ENCODE results near the gene LCN1.

LCN1 gene

GRCh38 chr9:135519179-135519971 is 1.9 kb upstream of the LCN1 start:
- H3K4me3 ChIP-seq = no peak overlapping the region
- no peak overlapping the region for H3K27ac ChIP-seq
- TF ChIP-seq CTCF (IDR thresholded peaks at IDR 0.05) = no peak
- no peak for DNase-seq (ENCODE audit: low spot score)

- H3K4me3 ChIP-seq = no peak overlapping the region
- H3K27ac ChIP-seq = no peak overlapping the region
- no peak for TF ChIP-seq CTCF (IDR thresholded peaks at IDR 0.05)
- DNase-seq (ENCODE audit: low spot score) = peak; percentile 21
These were observed 412 bp downstream of the LCN1 start for GRCh38 chr9:135521608-135522095.

- Histone ChIP-seq H3K4me3 (no peak overlapping the region), H3K27ac (no peak overlapping the region)
- DNase-seq (ENCODE audit: low spot score) = peak; percentile 61
- no peak for TF ChIP-seq CTCF (IDR thresholded peaks at IDR 0.05)
These were observed 1.1 kb downstream of the LCN1 start for GRCh38 chr9:135522137-135522877.

GRCh38 chr9:135522931-135523330 is 1.7 kb downstream of the LCN1 start:
- H3K27ac ChIP-seq = no peak overlapping the region
- H3K4me3 ChIP-seq = no peak overlapping the region
- DNase-seq (ENCODE audit: low spot score) = peak; percentile 47
- no peak for TF ChIP-seq CTCF (IDR thresholded peaks at IDR 0.05)

- TF ChIP-seq CTCF (IDR thresholded peaks at IDR 0.05) = no peak
- H3K27ac ChIP-seq = no peak overlapping the region
- peak; percentile 57 for DNase-seq (ENCODE audit: low spot score)
- H3K4me3 ChIP-seq = no peak overlapping the region
These were observed 2.4 kb downstream of the LCN1 start for GRCh38 chr9:135523521-135524129.

GRCh38 chr9:135524130-135524861 is 3.1 kb downstream of the LCN1 start:
- no peak for TF ChIP-seq CTCF (IDR thresholded peaks at IDR 0.05)
- peak; percentile 47 for DNase-seq (ENCODE audit: low spot score)
- no peak overlapping the region for H3K27ac ChIP-seq
- H3K4me3 ChIP-seq = no peak overlapping the region

Data from coronary artery (tissue), 2 donors.